ENCODE results near the gene CTTNBP2NL.

DNA sequence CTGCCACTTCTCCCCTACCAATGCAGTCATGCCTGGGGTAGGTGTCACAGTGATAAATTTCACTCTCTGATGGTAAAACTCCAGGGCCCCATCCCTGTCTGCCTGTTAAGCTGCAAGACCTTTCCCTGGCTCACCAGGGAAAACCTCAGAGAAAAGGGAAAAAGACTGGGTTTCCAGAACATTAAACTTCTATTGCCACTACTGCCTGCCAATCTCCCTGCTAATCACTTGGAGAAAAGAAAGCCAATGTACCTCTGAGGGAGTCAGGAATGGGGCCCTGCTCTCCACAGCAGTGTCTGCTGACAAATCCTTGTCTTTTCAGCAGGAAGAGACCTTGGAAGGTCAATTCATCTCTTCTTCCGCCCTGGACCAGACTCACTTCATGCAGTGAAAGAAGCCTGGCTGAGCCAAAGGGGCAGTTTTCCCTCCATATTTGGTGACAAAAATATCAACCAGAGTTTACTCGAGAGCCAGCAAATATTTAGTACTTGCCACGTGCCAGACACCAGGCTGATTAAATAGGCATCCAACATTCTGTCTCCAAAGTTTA, 49.1 kb upstream of the CTTNBP2NL start:
- TF ChIP-seq CTCF (IDR thresholded peaks at IDR 0.05) (no peak), ZFX (IDR thresholded peaks at IDR 0.05; ENCODE audit: borderline replicate concordance) (no peak)

All from 22Rv1 (cell line).